ENCODE measurements around the gene RAD51B.

Gene RAD51B

DNA sequence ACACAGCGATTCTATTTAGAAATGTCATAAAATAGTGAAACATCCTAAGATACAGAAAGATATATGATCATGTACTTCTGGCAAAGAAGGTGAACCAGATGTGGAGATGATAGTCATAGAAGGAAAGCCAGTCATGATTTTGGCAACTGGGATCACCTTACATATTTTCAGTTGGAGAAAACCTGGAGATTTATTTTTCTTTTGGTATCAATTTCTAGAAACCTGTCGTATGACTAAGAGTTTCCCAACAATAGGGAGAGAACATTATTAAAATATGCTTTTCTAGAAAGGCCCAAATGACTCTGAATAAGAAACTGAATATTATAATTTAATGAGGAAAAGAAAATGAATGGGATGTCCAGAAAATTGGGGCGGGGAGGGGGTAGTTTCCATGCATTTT, 576.9 kb downstream of the RAD51B start:
- no peak for DNase-seq (ENCODE audit: low read depth in 1 of 2, low spot score in 1 of 2)

DNA sequence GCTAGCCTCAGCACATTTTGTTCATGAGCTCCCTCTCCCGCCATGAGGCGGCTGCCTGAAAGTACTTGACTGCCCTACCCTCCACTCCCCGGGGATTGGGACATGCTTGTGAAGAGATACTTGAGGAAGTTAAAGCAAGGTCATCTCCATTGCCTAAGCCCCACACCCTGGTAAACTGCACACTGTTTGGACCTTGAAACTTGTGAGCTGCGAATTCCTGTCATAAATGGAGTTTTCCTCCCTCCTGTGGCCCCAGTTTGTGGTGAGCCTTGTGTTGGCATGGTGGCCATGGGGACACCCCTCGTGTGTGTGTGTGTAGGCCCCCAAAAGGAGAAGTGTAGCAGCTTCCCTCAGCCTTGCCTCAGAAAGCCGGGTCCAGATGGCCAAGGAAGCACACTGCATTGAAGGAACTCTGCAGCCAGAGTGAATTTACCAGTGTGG, 577.8 kb downstream of the RAD51B start:
- no peak for DNase-seq (ENCODE audit: low read depth in 1 of 2, low spot score in 1 of 2)

DNA sequence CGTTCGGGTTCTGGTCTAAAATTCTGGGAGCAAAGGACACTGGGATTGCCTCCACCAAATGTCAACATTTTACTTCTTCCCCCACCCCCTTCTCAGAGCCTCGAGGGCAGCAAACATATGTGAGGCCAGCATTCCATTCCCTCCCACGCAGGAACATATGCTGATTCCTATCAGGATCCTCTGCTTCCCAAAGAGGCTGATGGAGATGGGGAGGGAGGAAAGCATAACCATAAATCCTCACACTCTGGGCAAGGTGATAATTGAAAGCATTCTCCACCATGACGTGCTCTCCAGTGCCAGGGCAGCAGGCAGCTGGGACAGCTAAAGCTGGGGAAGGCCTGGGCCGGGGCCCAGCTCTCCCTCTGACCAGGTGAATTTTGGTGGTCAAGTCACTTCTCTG, 578.2 kb downstream of the RAD51B start:
- DNase-seq (ENCODE audit: low read depth in 1 of 2, low spot score in 1 of 2) = no peak

DNA sequence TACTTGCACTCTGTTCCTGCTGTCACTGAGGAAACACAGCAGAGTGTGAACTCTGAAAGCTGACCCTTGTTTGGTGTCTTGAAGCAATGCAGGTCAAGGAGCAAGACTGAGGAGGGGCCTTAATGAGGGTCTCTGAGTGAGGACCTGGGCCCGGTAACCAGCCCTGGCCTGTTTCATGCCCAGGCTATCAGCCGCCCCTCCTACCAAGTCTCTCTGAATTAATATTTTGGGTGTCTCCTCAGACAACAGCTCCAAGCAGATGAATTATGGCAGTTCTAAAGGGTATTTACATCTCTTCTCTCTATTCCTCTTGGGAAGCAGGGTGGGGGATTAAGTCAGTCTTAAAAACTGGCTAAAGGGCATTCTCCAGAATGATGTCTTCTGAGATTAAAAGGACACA, 578.8 kb downstream of the RAD51B start:
- DNase-seq (ENCODE audit: low read depth in 1 of 2, low spot score in 1 of 2) = no peak

DNA sequence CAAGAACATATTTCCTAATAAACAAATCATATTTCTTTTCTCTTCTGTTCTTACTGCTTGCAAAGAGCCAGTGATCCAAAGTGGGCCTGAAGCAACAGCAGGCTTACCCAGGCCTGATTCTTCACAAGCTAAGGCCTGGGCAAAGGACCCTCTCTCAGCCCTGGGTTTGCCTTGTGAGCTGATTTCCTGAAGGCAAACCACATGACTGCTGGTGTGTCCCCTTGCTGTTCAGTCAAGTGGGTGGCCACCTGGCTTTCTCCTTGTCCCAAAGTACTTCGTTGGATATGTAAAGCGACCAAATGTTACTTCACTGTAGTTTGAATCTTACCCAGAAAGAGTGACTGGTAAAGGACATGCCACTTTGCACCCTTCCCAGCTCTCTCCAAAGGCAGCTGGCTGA, 580.4 kb downstream of the RAD51B start:
- no peak for DNase-seq (ENCODE audit: low read depth in 1 of 2, low spot score in 1 of 2)

DNA sequence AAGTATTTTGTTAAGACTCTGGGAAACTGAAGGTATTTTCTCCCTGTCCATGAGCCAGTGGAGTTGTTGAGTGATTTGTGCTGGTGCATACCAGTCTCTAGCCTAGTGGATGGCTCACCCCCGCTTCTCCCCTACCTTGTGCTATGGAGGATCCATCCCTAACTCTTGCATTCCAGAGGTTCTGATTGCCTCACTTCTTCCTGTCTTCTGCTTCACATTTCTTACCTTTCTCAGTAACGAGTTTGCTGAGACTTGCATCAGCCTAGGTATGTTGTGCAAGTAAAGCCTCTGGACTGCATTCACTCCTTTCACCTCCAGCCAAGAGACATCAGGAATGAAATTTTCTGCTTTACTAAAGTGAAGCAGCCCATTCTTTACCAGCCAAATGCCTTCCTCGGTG, 581.7 kb downstream of the RAD51B start:
- no peak for DNase-seq (ENCODE audit: low read depth in 1 of 2, low spot score in 1 of 2)

DNA sequence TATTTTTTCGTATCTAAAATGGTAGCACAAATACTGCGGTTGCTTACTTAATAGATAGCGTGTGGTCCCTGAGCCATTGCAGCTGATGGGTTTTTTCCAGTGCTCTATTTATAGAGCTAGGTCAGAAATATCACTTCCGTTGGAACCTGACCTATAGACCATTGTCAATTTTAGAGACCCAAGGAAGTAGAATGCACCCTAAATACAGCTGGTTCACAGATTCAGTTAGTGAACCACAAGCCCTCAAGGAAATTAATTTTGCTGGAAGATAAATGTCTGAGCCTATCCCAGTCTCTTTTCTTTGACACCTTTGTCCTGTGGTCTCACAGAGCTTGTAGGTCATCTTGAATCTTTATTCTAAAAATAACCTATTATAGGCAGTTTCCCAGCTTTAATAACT, 582.3 kb downstream of the RAD51B start:
- DNase-seq (ENCODE audit: low read depth in 1 of 2, low spot score in 1 of 2) = no peak

DNA sequence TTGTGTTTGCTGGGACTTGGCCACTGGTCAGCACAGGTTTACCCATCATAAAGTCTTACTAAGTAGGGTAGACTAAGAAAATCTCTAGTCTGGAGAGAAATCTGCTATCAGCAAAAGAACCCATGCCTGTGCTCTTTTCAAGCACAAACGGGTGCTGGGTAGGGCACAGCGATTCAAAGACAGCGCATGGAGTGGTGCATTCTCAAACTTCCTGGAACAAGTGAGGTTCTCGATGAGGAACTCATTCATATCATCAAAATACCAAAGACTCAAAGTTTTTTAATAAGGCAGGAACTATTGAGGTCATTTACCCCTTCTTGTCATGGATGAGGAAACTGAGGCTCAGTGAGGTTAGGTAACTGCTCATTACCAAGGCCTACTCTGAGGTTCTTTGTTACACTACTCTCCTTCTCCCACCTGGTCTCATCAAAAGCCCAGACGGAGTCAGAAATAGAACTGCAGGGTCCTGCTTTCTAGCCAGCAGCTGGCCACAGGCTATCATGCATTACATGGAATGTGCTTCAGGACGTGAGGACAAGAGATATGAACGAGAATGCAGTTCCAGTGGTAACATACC, 583.0 kb downstream of the RAD51B start:
- no peak for DNase-seq (ENCODE audit: low read depth in 1 of 2, low spot score in 1 of 2)

DNA sequence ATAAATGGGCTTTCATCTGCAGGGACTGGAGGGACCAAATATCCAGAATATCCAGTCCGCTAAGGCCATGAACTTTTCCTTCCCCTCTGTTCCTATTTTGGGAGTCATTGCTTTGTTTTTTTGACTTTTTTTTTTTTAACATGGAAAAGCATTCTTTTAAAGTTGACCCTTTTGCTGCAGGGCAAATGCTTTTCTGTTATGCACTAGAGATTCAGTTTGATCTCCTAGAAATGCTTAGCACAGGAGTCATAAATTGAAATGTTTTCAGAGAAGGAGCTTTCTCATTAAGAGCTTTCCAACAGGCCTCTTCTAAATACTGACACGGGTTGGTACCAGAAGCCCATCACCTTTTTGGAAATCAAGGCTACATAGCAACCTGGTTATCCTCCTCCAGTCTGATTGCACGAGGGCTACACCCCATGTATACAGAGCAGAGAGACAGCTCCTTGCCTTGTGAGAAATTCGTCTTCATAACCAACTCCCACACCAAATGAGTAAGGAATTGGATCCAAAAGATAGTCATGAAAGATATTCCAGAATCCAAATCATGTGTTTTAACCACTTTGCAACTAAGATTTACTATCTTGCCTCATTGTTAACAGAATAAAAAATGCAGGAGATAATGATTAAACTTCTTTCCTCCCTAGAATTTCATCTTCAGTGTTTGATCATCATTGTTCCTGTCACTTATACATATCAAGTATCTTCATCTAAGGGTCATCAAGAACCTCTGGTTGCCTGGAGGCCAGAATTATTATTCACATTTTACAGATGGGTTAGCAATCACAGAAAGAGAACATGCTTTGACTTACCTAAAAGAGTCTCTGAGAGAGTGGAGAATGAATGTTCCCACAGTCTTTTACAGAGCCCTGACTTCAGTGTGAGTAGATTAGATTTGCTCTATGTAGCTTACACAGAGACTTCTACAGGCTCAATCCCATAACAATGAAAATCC, 583.9 kb downstream of the RAD51B start:
- DNase-seq (ENCODE audit: low read depth in 1 of 2, low spot score in 1 of 2) = no peak

DNA sequence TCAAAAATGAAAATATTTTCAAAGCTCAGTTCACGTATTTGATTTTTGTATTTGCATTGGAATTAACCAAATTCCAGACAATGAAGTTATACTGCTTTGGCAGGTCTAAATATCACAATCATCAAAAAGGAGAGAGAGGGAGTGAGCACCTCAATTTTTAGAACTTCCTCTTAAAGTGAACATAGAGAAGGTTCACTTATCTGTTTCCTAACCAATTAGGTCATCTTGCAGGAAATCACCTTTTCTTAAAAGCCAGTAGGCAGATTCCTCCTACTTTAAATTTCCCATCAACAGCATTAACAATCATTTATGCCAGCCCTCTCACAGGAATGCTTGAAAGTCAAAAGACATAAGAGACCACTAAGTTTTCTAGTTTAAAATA, 584.6 kb downstream of the RAD51B start:
- DNase-seq (ENCODE audit: low read depth in 1 of 2, low spot score in 1 of 2) = no peak

DNA sequence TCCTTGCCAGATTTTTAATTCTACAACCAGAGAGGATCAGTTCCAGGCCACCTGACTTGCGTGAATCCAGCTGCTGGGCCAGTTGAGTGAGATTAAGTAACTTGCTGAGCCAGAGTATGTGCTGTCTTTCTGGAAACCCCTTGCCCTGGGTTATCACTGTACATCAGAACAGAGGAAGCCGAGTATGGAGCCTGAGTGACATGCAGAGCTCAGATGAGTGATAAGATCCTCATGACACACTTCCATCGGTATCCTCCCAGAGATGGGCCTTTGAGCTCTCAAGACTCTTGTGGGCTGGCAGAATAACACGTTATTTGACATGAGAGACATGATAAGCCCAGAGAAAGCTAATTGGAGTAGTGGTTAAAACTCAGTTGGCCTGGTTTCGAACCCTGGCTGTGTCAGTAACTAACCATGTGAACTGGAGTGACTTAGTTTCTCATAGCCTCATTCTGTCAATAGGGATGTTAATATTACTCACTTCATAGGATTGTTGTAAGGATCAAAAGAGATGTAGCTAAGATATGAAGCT, 585.1 kb downstream of the RAD51B start:
- peak in 1 of 2 donors; percentile 4 for DNase-seq (ENCODE audit: low read depth in 1 of 2, low spot score in 1 of 2)

DNA sequence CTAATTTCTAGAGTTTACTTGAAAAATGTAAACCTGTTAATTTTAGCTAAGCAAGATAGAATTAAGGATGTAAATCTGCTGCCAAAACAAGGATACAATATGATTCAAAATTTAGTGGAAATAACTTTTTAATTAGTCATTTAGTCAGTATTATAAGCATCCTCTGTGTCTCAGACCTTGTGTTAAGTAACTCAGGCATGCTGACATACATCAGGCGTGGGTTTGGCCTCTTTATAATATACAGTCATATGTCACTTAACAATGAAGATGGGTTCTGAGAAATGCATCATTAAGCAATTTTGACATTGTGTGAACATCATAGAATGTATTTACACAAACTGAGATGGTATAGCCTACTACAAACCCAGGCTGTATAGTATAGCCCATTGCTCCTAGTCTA, 586.4 kb downstream of the RAD51B start:
- DNase-seq (ENCODE audit: low read depth in 1 of 2, low spot score in 1 of 2) = no peak

DNA sequence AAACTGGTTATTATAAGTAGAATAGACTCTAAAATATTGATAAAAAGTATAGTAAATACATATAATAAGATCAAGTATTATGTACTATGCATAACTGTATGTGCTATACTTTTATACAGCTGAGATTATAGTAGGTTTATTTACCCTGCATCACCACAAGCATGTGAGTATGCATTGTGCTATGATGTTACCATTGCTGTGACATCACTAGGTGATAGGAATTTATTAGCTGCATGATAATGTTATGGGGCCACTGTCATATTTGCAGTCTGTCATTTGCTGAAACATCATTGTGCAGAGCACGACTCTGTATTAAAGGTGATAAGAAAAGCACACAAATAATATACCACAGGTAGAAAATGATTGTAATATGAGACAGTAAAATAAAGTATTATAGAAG, 587.7 kb downstream of the RAD51B start:
- DNase-seq (ENCODE audit: low read depth in 1 of 2, low spot score in 1 of 2) = no peak

DNA sequence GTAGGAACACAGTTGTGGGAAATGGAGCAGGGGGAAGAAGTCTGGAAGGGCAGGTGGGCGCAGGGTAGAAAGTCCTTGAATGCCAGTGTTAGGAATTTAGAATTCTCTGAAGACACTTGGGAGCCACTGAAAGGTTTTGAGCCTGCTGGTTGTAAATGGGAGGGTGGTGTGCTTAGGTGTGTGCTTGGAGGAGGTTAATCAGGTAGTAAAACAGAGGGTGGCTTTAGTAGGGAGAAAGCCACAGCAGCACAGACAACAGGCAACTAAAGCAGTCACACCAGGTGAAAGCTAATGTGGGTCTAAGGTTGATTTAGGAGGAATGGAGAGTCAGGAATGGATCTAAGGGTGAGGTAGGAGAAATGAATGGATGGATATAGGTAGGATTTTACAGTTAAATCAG, 588.2 kb downstream of the RAD51B start:
- no peak for DNase-seq (ENCODE audit: low read depth in 1 of 2, low spot score in 1 of 2)

DNA sequence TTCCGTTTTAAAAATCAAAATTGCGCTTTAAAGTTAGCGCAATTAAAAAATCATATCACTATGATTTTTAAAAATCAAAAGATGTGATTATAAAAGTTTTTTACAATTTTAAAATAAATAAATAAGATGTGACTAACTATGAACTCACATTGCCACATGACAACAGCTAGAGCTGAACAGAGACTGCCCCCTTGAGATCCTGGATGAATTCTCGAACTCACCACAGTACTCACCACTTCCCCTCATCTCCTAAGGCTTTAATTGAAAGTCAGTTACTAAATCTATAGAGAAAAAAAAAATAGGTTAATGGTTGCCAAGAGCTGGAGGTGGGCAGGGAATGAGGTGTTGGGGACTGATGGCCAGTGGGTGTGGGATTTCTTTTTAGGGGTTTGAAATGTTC, 589.1 kb downstream of the RAD51B start:
- no peak for DNase-seq (ENCODE audit: low read depth in 1 of 2, low spot score in 1 of 2)

DNA sequence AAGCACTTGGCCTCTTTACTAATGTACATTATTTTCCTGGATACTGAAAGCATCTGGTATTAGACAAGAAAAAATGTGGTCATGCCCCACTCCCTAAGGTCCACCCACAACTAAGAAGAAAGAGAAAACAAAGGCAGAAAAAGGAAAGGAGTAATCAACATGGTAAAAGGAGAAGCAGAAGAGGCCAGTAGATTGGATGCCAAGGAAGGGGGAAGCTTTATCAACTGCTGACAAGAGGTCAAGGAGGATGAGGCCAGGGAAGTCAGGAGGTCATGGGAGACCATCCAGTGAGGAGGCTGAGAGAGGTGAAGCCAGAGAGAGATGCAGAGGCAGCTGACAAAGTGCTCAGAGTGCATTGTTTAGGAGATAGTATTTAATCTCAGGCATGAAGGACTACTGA, 589.8 kb downstream of the RAD51B start:
- no peak for DNase-seq (ENCODE audit: low read depth in 1 of 2, low spot score in 1 of 2)

DNA sequence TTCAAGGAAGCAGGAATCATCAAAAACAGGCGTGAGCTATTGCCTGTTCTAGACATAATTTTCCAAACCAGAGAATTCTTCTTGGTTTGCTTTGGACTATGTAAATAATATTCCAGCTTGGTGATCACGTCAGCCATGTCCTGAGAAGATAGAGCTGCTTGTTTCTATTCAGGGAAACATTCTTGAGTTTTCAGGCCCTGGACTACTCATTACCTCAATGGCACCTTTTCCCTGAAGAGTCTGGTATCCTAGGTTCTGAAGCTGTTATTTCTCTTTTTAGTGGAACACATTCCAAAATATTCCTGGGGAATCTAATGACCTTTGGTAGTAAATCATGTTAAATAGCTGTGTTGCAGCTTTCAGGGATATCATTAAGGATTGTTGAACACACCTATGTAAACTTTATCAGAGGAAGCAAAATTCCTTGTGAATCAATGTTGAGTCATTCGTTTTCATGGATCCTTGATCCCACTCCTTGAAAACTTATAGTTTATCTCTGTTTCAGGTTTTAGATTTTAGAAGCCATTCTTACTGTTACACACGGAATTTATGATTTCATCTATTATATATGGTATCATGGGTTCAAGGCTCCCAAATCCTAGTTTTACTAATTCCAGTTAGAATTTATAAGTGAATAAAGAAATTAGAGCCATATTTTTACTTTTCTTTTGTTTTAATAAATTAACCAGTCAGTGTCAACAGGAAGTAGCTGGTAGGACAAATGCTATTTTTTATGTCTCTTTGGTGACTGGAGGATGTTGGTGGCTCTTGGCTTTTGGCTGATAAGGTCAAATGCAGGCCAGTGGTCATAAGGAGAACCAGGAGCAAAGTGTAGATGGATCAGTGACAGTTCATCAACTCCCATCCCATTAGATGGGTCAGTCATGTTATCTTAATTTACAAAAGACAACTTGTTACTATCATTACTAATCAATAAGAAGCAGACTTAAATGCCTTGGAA, 593.2 kb downstream of the RAD51B start:
- DNase-seq (ENCODE audit: low read depth in 1 of 2, low spot score in 1 of 2) = no peak

DNA sequence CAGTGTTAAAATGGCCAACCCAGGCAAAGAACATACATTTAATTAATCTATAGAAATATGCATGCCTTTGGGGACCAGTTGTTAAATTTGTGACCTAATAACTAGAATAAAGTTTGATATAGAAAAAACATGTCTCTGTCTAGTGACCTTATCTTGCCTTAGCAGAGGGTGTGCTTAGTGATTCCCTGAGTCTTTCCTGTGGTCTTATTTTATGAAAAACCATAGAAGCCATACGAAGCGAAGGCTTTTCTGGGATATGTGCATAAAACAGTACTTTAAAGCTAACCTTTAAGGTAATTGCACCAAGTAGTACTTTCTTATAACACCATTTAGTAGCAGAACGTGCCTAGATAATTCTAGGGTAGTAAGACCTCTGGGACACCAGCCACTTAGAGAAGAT, 593.9 kb downstream of the RAD51B start:
- DNase-seq (ENCODE audit: low read depth in 1 of 2, low spot score in 1 of 2) = no peak

DNA sequence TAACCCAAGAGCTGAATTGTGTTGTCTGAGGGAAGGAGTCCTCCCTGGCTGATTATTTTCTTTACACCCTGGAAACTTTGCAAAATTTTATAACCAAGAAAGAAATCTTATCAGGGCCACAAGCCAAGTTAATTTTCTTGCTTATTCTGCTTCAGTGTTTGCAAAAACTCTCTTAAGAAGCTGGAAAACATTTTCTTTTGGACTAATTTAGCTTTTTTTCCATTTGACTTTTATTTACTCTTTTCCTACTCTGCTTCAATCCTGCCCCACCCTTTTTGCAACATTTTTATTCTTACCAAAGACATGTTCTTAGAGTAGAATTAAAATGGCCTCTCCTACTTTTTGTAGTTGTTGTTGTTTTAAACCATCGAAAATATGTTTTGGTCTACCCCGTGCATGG, 594.5 kb downstream of the RAD51B start:
- no peak for DNase-seq (ENCODE audit: low read depth in 1 of 2, low spot score in 1 of 2)

DNA sequence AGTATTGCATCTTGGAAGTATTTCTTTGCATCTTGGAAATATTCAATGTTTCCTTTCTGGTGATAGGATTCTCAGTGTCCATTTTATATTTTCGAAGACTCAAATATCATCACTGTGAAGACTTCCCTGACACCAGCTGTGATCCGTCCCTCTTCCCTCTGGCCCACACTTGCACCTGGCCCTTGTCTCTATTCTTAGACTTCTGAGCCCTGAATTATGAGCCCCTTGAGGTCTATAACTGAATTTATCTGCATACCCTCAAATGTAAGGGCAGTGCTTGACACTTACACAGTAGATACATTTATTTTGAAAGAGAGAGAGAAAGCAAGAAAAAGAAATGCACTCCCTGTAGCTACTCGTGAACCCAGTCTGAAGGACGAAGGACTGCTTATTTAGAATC, 596.6 kb downstream of the RAD51B start:
- no peak for DNase-seq (ENCODE audit: low read depth in 1 of 2, low spot score in 1 of 2)

DNA sequence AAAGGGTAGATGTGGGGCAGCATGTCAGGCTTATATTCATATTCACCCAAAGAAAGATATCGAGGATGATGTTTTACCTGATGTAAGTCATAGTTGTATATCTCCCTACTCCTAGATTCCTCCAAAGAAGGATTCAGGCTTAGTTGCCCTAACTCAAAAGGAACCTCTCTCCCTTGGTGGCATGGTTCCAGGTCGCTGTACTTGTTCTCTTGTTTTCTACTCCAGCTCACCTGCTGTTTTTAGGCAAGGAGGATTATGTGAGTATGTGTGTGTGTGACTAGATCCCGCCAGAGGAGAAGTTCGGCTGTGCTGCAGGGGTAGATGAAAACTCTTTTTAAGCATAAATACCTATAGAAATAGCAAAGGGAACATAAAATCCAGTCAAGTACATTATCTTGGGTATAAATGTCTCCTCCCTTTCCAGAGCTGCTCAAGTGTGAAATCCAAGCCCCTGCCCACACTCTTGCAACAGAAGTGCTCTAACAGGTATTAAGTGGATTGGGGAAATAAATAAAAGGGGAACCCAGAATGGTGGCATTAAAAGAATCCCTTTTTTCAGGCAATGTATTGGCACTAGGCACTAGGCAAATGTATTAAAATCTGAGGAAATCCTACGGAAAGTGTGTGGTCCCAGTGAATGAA, 597.6 kb downstream of the RAD51B start:
- no peak for DNase-seq (ENCODE audit: low read depth in 1 of 2, low spot score in 1 of 2)
